G401 (cell line): Measurements from ENCODE around the gene IRX4. TPM values are rescaled to one million over a fixed set of nuclear protein-coding genes. Genes with fewer than 3 reads are reported as not detected.

ENCODE experiments used
- DNase-seq: peaks from one replicate; pipeline ENCODE4 v3.0.0-alpha.2; 2015; ENCODE audit warnings: low spot score
- in situ Hi-C: cut with HindIII; loops from 2 replicates; pipeline ENCODE4 v1.10.0; 2016; ENCODE audit warnings: low sequenced_read_pairs, mixed read lengths
- total RNA-seq: library from RNA; depleted of rRNA; stranded (reverse); fragments of >200 nt; shearing (Covaris generic); gene quantifications from 2 replicates; pipeline ENCODE4 v1.2.3, GENCODE V29; 2014

Gene IRX4
- total RNA-seq, 1 experiment from 2014 or later, result not detected

DNA sequence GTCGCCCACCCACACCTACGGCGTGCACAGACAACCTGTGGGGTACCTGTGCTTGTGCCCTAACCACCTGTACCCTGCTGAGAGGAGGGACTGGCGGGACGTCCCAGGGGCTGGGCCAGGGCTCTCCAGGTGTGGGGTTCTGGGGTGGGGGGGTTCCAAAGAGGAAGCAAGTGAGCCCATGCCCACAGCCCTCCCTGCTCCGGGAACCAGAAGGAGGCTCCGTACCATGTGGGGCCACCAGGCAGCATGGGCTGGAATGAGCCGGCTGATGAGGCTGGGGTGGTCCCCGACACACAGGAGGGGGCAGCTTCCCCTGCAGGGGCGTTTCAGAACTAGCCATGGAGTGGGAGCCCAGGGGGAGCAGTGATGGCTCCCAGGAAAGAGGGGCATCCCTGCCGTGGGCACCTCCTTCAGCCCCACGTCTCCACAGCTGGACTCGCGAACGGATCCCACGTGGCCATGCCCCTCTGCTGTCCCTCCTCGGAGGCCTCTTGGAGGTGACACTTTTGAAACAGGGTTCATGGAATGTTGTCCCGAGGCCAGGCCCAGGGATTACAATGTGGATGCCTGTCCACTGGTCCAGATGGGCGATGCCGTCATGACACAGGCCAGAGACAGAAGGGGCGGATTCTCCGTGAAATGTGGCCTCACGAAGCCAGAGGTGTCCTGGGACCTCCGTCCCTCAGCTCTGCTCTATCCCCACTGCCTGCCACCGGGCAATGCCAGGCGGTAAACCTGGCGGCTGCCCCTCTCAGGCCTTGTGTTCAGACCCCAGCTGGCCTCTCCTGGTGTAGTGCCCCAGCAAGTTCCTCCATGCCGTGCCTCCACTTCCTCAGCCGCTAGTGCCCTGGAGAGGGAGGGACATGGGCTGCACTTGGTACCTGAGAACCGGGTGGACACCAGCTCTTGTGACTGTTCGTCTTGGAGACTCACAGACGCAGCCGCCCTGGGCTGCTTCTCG is 33.6 kb upstream of the IRX4 start:
- DNase-seq, result no peak
- in situ Hi-C loops, result no loop called here

- in situ Hi-C loops, result no loop called here
These were observed 32.6 kb upstream of the IRX4 start for GRCh38 chr5:1915316-1915715.

GRCh38 chr5:1914471-1914870 is 31.7 kb upstream of the IRX4 start:
- no peak for DNase-seq
- in situ Hi-C loops, result no loop called here

More at GRCh38 chr5:1915316-1915715, 32.6 kb upstream of the IRX4 start:
- DNase-seq, result no peak

- in situ Hi-C loops, result no loop called here
- DNase-seq, result no peak
These were observed 30.9 kb upstream of the IRX4 start for GRCh38 chr5:1913578-1913977.

GRCh38 chr5:1912951-1913565 is 30.3 kb upstream of the IRX4 start:
- no peak for DNase-seq
- in situ Hi-C loops, result no loop called here

GRCh38 chr5:1911773-1912235 is 29.1 kb upstream of the IRX4 start:
- no peak for DNase-seq
- in situ Hi-C loops, result no loop called here

DNA sequence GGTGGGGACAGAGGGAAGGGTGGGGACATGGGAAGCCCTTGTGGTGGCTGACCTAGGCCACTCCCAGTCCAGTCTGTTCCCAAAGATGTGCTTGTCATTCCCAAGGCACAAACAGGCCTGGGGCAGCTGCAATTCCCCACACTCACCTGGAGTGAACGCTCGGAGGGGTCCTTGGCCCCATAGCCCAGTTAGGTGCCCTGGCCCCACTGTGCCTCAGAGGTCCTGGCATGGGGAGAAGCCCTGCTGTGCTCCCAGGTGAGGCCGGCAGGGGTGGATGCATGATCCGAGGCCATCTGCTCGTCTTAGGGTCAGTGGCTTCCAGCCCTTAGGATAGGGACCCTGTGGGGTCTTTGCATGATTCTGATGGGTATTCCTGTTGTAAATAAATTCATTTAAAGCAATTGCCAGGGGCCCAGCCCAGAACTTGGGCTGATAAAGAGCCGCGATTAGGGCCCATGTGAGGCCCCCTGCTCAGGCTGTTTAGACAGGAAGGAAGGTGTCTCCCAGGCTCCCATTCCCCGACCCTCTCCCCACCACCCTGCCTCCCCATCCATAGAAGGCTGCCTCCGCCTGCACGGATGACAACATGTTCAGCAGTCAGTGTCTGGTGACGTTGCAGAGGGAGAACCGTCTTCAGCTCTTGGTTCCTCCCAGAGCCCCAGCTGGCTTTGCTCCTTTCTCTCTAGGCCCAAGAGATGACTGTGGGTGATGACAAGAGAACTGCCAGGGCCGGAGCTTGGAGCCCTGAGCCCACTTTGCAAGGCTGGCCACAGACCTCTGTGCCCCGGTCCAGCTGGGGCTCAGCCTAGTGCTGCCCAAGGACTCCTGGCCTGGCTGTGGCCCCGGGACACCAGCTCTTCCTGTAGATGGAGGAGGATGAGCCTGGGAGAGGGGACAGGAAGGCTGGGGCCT is 28.4 kb upstream of the IRX4 start:
- DNase-seq, result no peak
- in situ Hi-C loops, result no loop called here

DNA sequence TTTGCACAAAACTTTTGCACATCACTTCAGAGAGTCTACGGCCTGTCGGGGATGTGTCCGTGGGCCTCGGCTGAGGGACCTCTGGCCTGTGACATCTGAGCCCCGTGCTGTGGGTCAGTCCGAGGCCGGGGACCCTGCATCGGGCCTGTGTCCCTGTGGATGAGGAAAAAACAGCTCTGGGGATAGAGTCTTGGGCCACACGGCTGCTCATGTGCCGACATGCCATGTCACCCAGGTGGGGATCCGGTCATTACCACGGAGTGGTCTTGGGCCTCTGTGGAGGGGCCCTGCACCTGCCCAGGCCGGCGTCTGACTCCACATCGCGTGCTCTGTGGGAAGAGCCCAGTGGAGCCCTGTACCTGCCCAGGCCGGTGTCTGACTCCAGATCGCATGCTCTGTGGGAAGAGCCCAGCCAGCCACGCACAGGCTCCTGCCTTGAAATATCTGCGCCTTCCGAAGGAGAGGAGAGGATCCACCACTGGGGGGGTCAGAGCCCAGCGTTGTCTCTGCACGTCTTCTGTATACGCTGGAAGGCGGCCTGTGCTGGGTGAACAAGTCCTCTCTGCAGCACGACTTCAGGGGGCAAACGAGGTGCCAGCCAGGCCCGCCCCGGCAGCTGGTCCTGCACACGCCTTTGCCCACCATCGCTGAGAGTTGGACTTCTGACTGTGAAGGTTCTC is 27.5 kb upstream of the IRX4 start:
- in situ Hi-C loops, result no loop called here
- DNase-seq, result no peak

GRCh38 chr5:1909346-1909985 is 26.7 kb upstream of the IRX4 start:
- no peak for DNase-seq

DNA sequence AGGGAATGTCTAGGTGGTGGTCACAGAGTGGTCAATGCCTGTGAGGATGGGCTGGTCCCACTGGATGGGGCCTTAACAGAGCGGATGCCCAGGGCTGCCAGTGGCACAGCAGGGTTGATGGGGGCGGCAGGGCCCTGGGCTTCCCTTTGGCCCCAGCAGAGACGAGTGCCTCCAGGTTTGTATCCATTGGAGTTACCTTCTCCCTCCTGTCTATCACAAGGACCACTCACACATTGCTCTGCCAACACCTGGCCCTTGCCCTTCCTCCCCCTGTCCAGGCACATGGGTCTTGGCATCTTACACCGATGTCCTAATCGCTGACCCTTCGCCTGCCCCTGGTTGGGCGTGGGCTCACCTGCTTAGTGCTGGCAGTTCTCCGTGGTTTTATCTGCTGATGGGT is 26.2 kb upstream of the IRX4 start:
- no peak for DNase-seq
- in situ Hi-C loops, result no loop called here

More at GRCh38 chr5:1909346-1909985, 26.7 kb upstream of the IRX4 start:
- in situ Hi-C loops, result no loop called here

- in situ Hi-C loops, result no loop called here
- DNase-seq, result no peak
These were observed 24.9 kb upstream of the IRX4 start for GRCh38 chr5:1907616-1908015.

GRCh38 chr5:1905108-1905507 is 22.4 kb upstream of the IRX4 start:
- DNase-seq, result no peak
- in situ Hi-C loops, result no loop called here

DNA sequence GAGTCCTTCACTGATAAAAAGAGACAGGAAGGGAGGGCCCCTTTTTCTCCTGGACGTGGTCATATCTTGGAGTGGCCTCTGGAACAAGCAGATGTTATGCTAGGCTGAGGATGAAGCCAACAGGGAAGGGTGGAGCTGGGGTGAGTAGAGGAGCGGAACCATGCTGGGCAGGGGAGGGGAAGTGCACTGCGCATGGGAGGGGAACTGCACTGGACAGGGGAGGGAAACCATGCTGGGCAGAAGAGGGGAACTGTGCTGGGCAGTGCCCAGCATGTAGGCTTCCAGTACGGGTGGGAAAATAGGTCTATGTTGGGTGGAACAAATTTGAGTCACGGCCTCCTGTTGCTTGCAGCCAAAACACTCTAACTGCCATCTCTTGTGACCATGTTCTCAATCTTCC is 19.3 kb upstream of the IRX4 start:
- DNase-seq, result no peak
- in situ Hi-C loops, result no loop called here

GRCh38 chr5:1901061-1901460 is 18.3 kb upstream of the IRX4 start:
- in situ Hi-C loops, result no loop called here
- no peak for DNase-seq

DNA sequence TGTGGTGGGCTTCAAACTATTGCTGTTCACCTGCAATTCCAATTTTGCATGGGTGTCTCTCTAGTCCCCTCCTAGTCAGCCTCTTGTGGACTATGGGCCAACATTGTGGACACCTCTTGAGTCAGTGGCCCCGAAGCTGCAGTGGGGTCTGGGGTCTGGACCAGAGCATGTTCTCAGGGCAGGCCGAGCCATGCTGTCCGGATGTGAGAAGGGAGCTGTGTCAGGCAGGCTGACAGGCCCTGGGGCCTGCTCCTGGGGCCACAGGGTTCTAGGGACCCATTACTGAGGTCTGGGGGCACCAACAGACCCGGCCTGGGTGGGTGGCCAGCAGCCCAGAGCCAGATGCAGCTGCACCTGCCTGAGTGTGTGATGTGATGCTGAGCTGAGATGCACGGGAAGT is 16.5 kb upstream of the IRX4 start:
- in situ Hi-C loops, result no loop called here
- no peak for DNase-seq

- DNase-seq, result no peak
- in situ Hi-C loops, result no loop called here
These were observed 15.2 kb upstream of the IRX4 start for GRCh38 chr5:1897816-1898450.

- no peak for DNase-seq
- in situ Hi-C loops, result no loop called here
These were observed 14.7 kb upstream of the IRX4 start for GRCh38 chr5:1897386-1897785.
